AG08395 (cell line): ENCODE measurements around the gene DNAJC17.

Experiments used
- DNase-seq: peaks from one replicate; pipeline ENCODE4 v3.0.0; 2012; ENCODE audit warnings: mixed read lengths, low spot score

The DNAJC17 gene, protein sequence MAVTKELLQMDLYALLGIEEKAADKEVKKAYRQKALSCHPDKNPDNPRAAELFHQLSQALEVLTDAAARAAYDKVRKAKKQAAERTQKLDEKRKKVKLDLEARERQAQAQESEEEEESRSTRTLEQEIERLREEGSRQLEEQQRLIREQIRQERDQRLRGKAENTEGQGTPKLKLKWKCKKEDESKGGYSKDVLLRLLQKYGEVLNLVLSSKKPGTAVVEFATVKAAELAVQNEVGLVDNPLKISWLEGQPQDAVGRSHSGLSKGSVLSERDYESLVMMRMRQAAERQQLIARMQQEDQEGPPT

DNA sequence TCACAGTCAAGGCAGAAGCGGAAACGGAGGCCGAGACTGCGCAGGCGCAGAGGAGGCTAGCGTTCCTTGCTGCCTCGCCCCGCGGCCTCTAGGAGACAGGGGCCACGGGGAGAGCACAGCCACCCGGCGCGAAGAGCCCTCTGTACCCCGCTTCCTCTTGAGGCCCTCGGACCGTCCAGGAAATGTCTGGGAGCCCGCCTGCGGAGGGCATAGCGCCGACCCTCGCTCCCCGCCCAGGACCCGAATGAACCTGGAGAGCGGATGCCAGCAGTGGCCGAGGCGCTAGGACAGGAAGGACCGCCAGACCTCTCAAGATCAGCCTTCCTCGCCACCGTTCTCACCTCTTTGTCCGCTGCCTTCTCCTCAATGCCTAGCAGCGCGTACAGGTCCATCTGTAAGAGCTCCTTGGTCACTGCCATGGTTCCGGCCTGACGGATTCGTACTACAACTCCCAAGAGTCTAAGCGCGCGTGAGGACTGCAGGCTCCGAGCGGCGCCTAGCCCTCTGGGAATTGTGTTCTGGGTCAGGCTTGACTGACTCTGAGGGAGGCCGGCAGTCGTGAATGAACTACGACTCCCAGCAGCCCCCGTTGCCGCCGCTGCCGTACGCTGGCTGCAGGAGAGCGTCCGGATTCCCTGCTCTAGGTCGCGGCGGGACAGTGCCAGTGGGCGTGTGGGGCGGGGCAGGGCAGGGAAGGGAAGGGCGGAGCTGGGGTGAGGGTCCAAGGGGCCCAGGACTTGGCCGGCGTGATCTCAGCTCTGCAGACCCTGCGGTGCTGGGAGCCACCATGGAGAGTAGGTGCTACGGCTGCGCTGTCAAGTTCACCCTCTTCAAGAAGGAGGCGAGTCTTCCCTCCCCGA is at the start of gene DNAJC17, which contains the start of gene ZFYVE19:
Gene DNAJC17 (minus strand): TSS at position 446 of the 860 bp plus-strand sequence. CDS start 27 bp downstream, at position 419.
Gene ZFYVE19 (plus strand): TSS at position 62 of the 860 bp plus-strand sequence. CDS start 501 bp downstream, at position 563.
- peak; percentile 96 for DNase-seq

DNA sequence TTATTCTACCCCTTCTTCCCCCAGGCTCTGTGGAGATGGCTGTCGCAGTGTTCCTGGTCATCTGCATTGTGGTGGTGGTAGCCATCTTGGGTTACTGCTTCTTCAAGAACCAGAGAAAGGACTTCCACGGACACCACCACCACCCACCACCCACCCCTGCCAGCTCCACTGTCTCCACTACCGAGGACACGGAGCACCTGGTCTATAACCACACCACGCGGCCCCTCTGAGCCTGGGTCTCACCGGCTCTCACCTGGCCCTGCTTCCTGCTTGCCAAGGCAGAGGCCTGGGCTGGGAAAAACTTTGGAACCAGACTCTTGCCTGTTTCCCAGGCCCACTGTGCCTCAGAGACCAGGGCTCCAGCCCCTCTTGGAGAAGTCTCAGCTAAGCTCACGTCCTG is 49.5 kb upstream of the DNAJC17 start:
- DNase-seq = no peak

DNA sequence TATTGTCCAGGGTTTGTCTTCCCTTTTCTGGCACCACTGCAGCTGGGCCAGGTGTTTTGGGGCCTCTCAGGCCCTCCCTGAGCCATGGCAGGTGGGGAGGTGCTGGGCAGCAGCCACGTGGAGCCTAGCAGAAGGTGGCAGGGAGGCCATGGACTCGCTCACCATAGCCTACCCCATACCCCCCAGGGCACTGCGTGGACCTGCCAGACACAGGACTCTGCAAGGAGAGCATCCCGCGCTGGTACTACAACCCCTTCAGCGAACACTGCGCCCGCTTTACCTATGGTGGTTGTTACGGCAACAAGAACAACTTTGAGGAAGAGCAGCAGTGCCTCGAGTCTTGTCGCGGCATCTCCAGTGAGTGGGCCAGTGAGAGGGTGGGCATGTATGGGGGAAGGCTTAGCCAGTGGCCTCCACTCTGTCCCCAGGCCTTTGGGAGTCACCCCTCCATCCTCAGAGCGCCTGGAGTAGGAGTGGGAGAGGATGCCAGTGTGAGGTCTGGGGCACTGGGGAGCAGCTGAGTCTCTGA is 48.5 kb upstream of the DNAJC17 start:
- DNase-seq = no peak

- no peak for DNase-seq
Observed at GRCh38 chr15:40854161-40854560, 46.9 kb upstream of the DNAJC17 start.

DNA sequence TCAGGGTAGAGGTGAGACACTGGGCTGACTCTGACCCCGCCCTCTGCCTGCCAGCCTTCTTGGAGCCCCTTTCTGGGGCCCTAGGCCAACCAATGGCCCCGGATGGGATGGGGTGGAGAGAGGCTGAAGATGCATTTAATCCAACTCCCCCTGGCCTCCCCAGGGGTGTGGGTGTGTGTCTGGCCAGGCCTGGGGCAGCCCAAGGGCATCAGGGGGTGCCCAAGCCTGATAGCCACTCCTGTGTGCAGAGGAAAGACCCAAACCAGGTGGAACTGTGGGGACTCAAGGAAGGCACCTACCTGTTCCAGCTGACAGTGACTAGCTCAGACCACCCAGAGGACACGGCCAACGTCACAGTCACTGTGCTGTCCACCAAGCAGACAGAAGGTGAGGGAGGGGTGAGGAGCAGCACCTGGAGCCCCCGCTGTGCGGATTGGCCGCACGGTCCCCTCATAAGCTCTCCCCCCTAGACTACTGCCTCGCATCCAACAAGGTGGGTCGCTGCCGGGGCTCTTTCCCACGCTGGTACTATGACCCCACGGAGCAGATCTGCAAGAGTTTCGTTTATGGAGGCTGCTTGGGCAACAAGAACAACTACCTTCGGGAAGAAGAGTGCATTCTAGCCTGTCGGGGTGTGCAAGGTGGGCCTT is 46.1 kb upstream of the DNAJC17 start:
- no peak for DNase-seq

- no peak for DNase-seq
Observed at GRCh38 chr15:40852529-40852928, 45.3 kb upstream of the DNAJC17 start.

DNA sequence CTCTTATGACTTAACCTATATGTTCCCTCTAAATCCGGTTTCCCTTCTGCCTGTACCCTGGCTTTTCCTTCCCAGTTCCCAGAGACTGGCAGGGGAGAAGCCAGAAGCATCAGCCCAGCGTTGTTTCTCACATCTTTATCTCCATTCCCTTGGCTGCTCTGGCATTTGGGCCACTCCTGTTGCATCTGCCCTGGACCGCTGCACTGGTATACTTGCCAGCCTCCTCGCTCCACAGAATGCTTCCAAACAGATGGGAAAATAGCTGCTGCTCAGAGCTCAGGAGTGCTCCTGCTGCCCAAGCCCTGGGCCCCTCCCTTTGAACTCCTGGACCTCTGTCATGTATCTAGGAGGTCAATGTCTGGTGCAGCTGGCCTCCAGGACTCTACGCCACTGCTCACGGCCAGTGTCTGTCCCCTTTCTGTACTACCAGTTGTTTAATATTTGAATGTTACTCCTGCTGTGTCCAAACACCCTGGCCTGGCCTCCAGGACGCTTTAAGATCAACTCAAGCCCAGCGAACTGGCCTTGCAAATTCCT is 43.4 kb upstream of the DNAJC17 start:
- DNase-seq = no peak

DNA sequence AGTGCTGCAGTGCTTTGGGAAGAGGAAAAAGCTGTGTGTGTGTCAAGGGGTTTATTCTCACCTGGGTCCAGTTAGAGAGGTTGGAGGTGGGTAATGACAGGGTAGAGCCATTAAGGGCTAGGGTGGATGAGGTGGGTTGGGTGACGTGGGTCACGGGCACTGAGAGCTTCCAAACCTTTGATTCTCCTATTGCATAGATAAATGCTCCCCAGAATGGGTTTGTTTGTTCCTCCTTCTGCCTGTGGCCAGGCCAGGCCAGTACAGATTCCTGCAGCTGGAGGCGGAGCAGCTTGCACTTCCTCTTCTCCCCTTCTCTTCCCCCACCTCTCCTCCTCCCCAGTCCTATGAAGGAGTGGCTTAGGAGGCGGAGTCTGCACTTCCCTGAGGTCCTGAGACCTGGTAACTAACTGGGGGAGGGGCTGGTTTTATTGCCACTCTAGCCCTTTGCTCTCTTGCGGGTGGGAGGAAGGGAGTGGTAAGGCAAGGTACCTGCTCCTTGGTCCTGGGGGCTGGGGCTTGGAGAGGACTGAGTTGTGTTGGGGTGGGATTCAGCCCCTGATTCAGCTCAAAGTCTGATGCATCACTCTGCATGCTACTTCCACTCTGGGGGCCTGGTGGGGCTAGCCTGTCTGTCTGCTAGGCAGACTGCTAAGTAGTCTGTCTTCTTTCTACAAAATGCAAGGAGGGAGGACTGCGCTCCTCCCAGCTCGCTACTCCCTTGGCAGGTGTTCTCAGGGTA is 40.1 kb upstream of the DNAJC17 start:
- DNase-seq = no peak

GRCh38 chr15:40846841-40847222 is 39.6 kb upstream of the DNAJC17 start:
- DNase-seq = no peak

DNA sequence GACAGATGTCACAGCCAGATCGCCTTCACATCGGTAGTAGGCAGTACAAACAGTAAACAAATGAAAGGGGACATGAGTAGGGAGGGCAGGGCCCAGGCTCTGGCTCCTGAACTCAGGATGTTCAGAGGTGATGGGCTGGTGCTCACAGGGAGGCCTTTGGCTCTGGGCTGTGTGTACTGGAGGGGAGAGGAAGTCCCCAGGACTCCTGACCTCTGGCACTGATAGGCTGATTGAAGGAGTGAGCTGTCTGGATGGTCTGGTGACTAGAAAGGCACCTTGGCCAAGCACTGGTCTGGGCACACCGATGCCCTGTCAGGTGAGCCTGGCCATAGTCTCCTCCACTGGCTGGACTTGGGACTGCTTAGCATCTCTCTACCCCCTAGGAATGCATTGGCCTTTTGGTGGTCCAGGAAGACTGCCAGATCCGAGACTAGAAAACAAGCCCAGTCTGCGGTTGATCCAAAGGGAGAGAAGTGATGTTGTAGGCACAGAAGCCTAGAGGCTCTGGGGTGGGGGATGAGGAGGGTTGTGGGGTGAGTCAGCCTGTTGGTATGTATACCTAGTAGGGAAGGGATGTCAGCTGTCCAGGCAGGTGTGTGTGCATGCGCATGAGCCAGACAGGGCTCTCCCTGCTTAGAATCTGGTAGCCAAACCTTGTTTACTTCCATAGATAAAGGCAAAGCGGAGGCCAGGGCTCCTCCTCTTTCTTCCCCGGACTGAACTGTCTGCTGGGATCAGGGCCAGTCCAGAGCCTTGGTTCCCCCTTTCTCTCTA is 38.4 kb upstream of the DNAJC17 start:
- DNase-seq = no peak

- no peak for DNase-seq
Observed at GRCh38 chr15:40845036-40845435, 37.8 kb upstream of the DNAJC17 start.

GRCh38 chr15:40844696-40845030 is 37.4 kb upstream of the DNAJC17 start:
- DNase-seq = peak; percentile 28

- DNase-seq = no peak
Observed at GRCh38 chr15:40843885-40844695, 36.8 kb upstream of the DNAJC17 start, which contains the start of gene SPINT1. Gene SPINT1 (plus strand): TSS chr15:40844048. CDS start chr15:40844555, 507 bp downstream.

DNA sequence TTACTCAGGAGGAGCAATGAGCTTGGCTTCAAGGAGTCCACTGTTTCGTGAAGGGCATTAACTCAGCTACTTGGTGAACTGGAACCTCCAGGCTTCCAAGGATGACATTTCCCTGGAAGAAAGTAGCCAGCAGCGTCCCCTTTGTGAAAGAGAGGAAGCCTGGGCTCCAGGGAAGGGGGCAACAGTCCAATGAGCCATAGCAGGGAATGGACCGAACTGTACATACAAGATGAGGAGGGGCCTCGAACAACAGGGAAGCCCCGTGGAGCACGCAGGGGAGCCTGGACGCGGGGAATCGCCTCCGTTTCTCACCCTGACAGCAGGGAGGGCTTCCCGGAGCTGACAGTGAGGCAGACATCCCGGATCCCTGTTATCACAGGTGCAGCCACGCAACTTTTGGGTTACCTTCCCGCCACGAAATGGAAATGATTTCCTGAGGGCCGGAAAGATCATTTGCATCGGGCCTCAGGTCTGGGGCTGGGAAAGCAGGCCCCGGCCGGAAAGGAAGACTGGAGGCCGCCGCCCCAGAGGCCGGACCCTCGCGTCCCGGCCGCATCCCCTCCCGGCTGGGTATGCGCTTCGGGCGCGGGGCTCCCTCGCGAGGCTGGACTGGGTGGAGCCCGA is 36.1 kb upstream of the DNAJC17 start:
- no peak for DNase-seq

DNA sequence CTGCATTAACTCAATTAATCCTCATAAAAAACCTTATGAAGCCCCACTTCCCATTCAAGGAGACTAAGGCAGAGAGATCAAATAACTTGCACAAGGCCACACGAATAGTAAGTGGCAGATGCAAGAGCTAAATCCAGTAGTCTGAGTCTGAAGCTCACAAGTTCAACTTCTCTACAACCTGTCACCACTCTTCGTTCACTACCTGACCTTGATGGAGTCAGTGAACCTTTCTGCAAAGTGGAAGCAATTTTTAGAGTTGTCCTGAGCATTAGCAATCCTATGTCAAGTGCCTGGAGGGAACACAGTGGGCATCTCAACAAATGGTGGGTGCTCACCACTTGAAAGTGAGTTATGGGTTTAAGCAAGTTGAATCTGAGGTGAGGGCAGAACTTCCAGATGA is 34.5 kb upstream of the DNAJC17 start:
- DNase-seq = no peak

DNA sequence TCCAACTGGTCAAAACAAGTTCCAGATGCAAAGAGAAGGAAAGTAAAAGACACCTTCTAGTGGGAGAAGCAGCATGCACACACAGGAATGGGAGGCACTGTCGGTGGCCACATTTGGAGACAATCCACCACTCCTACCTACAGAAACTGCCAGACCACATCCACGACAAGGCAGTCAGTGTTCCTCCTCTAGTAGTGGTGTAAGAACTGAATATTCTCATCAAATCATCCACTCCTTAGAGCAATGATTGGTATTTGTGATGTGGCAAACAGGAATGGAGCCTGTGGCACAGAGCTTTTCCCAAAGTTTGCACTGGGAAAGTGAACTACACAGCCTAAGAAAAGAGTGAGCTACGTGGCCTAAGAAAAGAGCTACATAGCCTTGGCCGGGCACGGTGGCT is 31.5 kb upstream of the DNAJC17 start:
- DNase-seq = no peak

DNA sequence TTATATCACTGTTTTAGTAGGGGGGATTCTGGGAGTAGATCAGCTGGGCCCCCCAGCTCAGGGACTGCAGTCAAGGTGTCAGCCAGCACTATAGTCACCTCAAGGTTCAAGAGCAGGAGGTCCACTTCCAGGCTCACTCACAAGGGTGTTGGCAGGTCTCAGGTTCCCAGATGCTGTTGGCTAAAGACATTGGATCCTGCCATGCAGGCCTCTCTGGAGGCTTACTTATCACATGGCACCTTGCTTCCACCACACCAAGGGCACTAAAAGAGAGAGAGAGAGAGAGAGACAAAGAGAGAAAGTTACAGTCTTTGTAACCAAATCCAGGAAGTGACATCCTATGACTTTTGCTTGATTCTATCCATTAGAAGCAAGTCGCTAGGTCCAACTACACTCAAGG is 28.7 kb upstream of the DNAJC17 start:
- DNase-seq = no peak

GRCh38 chr15:40832903-40833302 is 25.6 kb upstream of the DNAJC17 start:
- no peak for DNase-seq

GRCh38 chr15:40831861-40832260 is 24.6 kb upstream of the DNAJC17 start:
- DNase-seq = no peak
